ENCODE measurements around the gene MRPL23.

MRPL23 gene

GRCh38 chr11:1915795-1916131, 31.4 kb upstream of the MRPL23 start:
- H4K20me1 ChIP-seq (ENCODE audit: control insufficient read depth, insufficient read depth, low read depth, low read length), result no peaks in the 10 kb centered on the region
- TF ChIP-seq EZH2phosphoT487 (IDR thresholded peaks at IDR 0.05; ENCODE audit: borderline replicate concordance, low read length), result no peak
- no peak for TF ChIP-seq CTCF (IDR thresholded peaks at IDR 0.05; ENCODE audit: low read depth, low read length, poor library complexity, severe bottlenecking)
- H3K36me3 ChIP-seq (ENCODE audit: control insufficient read depth, low read length), result no peaks in the 10 kb centered on the region
- no peaks in the 10 kb centered on the region for H3K27me3 ChIP-seq (ENCODE audit: control insufficient read depth, low read length)
- no peaks in the 10 kb centered on the region for H3K79me2 ChIP-seq (ENCODE audit: control insufficient read depth, low read length)
- no peaks in the 10 kb centered on the region for H3K4me1 ChIP-seq (ENCODE audit: control insufficient read depth, low read length)
- H3K4me2 ChIP-seq (ENCODE audit: low read length), result no peak overlapping the region
- no peak overlapping the region for H3K4me3 ChIP-seq (ENCODE audit: low read length)
- no peaks in the 10 kb centered on the region for H3K9me2 ChIP-seq (replicated peaks; ENCODE audit: control insufficient read depth, low read length)
- H3K9me3 ChIP-seq (ENCODE audit: control insufficient read depth, insufficient read depth, low read length), result no peaks in the 10 kb centered on the region
- H3F3A ChIP-seq (ENCODE audit: control insufficient read depth, insufficient read depth), result no peaks in the 10 kb centered on the region
- no peak overlapping the region for H3K27ac ChIP-seq (ENCODE audit: low read depth, low read length)

- H3K4me3 ChIP-seq (ENCODE audit: low read length), result no peak overlapping the region
- no peaks in the 10 kb centered on the region for H3K36me3 ChIP-seq (ENCODE audit: control insufficient read depth, low read length)
- H3K4me1 ChIP-seq (ENCODE audit: control insufficient read depth, low read length), result no peaks in the 10 kb centered on the region
- H3K9me3 ChIP-seq (ENCODE audit: control insufficient read depth, insufficient read depth, low read length), result no peaks in the 10 kb centered on the region
- H3K27me3 ChIP-seq (ENCODE audit: control insufficient read depth, low read length), result no peaks in the 10 kb centered on the region
- TF ChIP-seq CTCF (IDR thresholded peaks at IDR 0.05; ENCODE audit: low read depth, low read length, poor library complexity, severe bottlenecking) (no peak), EZH2phosphoT487 (IDR thresholded peaks at IDR 0.05; ENCODE audit: borderline replicate concordance, low read length) (no peak)
- H3K9me2 ChIP-seq (replicated peaks; ENCODE audit: control insufficient read depth, low read length), result no peaks in the 10 kb centered on the region
- no peak overlapping the region for H3K27ac ChIP-seq (ENCODE audit: low read depth, low read length)
- H4K20me1 ChIP-seq (ENCODE audit: control insufficient read depth, insufficient read depth, low read depth, low read length), result no peaks in the 10 kb centered on the region
- no peaks in the 10 kb centered on the region for H3K79me2 ChIP-seq (ENCODE audit: control insufficient read depth, low read length)
- H3F3A ChIP-seq (ENCODE audit: control insufficient read depth, insufficient read depth), result no peaks in the 10 kb centered on the region
- H3K4me2 ChIP-seq (ENCODE audit: low read length), result no peak overlapping the region
Observed at GRCh38 chr11:1916132-1916985, 30.8 kb upstream of the MRPL23 start.

- Histone ChIP-seq H3F3A (ENCODE audit: control insufficient read depth, insufficient read depth) (no peaks in the 10 kb centered on the region), H3K4me2 (ENCODE audit: low read length) (no peak overlapping the region), H3K27me3 (ENCODE audit: control insufficient read depth, low read length) (no peaks in the 10 kb centered on the region), H3K9me3 (ENCODE audit: control insufficient read depth, insufficient read depth, low read length) (no peaks in the 10 kb centered on the region), H3K79me2 (ENCODE audit: control insufficient read depth, low read length) (no peaks in the 10 kb centered on the region), H3K4me3 (ENCODE audit: low read length) (no peak overlapping the region), H3K27ac (ENCODE audit: low read depth, low read length) (no peak overlapping the region), H3K9me2 (replicated peaks; ENCODE audit: control insufficient read depth, low read length) (no peaks in the 10 kb centered on the region), H3K4me1 (ENCODE audit: control insufficient read depth, low read length) (no peaks in the 10 kb centered on the region), H4K20me1 (ENCODE audit: control insufficient read depth, insufficient read depth, low read depth, low read length) (no peaks in the 10 kb centered on the region), H3K36me3 (ENCODE audit: control insufficient read depth, low read length) (no peaks in the 10 kb centered on the region)
- TF ChIP-seq EZH2phosphoT487 (IDR thresholded peaks at IDR 0.05; ENCODE audit: borderline replicate concordance, low read length) (no peak), CTCF (IDR thresholded peaks at IDR 0.05; ENCODE audit: low read depth, low read length, poor library complexity, severe bottlenecking) (no peak)
Observed at GRCh38 chr11:1916986-1917522, 30.1 kb upstream of the MRPL23 start.

All from DOHH2 (cell line).